Measurements from ENCODE around the gene HIVEP3.

HIVEP3 gene

DNA sequence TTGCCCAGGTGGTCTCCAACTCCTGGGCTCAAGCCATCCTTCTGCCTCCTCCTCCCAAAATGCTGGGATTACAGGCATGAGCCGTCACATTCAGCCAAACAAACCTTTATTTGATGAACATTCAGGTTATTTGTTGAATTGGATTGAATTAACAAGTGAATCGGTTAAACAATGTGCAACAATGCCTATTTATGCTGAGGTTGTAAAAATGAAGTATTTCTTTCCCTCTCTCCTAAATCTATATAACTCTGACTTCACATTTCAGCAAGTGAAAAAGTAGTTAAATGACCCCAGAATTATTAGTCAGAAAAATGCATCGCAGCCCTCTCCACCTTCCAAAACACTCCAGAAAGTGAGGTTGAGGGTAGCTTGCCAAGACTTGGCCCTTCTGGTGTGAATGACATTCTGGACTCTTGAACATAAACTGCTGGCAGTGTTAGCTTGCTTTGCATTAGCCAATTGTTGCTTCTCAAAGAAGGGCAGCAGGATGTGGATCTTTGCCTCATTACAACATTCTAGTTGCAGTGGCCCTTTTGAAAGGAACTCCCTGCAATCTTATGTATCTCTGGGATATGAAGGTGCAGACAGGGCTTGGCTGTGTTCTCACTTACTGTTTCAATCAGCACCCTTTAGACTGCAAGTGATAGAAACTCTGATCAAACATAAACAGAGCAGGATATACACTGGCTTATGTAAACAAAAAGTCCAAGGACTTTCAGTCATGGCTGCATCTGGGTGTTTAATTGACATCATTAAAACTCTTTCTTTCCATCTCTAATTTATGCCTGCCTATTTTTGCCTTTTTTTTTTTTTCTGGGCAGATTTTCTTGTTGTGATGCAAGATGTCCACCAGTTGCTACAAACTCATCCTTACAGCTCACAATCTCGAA is 456.7 kb downstream of the HIVEP3 start:
- DNase-seq (ENCODE audit: low spot score) = no peak

DNA sequence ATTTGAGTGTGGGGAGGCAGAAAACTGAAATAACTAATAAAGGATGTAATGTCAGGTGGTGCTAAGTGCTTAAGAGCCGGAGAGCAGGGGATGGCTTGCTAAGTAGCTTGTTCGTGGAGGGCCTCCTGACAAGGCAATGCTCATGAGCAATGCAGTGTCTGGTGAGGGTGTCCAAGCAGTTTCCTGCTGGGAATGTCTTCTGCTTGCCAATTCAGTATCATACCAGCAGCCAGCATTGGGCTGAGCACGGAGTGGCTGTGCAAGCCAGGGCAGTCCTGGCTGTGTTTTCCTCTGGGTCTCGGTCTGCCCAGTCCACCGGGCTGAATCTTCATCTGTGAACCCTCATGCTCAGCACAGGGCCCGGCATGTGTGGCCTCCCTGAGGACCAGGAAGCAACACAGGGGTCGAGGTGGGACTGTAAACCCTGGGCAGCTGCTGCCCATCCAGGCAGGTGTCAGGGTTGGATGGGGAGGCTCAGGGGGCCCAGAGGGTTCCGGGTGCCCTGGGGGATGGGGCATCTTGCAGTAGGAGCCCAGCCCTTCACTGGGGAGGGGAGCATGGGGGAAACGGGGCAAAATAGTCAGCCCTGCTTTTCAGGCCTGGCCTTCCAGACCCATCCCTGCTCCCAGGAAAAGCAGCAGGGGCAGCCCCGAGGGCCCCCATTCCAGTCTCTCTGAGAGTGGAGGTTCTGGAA is 461.7 kb downstream of the HIVEP3 start:
- DNase-seq (ENCODE audit: low spot score) = no peak
